HG03457 (cell line): ENCODE results near the gene POLA1.
A peak's percentile ranks its signal among the peaks of the same experiment; 100 is the strongest.

ENCODE experiments used
- ATAC-seq: cut with Tn5 transposase; IDR thresholded peaks from one replicate; pipeline ENCODE4 v1.9.1; 2021; ENCODE audit warnings: moderate number of reproducible peaks; ENCODE audit not compliant: unreplicated experiment

Gene POLA1

DNA sequence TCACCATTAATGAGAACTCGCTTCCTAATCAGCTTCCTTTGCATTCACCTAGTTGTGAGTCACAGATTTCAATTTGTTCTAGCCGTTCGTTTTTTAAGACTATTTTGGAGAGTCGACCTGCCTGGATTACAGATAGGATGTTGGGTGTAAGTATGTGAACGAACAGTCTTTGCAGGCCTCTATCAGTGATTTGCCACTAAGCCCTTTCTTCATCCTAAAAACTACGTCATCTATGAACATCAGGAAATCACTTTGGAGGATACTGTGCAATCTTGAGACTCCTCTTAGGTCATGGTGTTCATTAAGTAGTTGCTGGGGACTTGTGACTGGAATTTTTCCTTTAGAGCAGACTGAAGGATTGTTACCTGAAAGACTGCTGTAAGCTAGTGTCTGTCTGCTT lies 1.1 kb downstream of the POLA1 start:
- ATAC-seq = no peak

DNA sequence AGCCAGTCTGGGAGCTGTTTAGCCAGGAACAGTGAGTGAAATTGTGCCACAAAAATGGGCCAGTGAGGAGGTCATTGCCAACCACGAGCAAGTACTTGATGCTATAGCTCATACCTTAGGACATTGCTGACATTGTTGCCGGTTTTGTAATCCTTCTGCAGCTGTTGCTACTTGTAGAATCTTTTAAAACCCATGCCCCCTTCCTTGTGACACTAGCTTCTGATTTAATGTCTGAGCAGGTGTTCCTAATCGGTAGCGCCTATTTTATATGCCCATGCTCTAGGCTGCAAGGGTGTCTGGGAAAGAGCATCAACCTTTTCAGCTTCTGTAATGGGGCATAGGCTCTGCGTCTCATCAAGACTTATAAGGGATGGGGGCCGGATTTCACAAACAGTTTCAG lies 2.6 kb downstream of the POLA1 start:
- ATAC-seq = no peak

DNA sequence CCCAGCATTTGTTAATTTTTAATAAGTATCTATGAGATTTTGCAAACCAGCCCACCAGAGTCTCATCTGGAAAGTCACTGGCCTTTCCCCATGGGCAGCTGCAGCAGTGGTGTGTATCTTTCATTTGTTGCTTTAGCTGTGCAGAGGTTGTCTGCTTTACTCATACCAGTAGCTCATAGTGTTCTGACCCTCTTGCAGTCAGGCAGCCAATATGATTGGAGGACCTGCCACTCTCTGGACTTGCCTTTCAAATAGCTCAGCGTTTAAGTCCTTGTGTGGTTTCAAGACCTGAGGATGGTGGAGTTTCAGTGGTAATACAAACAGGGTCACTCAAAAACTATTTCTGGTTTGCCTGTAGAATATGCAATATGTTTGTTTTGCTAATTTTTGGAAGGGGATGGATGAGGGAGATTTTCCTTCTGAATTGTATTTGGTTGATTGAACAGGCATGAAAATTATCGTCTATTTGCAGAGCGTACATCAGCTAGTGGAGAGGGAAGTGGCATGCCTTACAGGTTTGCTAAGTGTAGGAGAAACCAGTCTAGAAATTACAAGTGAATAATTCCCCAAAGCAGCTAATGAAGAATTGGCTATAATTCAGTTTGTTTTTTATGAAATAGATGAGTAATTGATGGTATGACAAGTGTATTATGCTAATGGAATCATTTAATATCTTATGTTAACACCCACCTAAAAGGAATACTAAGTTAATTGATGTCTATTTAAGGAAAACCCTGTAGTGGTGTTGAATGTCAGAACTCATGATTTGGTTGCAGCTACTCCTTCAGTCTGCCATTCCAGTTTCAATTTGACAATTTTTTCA lies 8.9 kb downstream of the POLA1 start:
- ATAC-seq = peak; percentile 99

DNA sequence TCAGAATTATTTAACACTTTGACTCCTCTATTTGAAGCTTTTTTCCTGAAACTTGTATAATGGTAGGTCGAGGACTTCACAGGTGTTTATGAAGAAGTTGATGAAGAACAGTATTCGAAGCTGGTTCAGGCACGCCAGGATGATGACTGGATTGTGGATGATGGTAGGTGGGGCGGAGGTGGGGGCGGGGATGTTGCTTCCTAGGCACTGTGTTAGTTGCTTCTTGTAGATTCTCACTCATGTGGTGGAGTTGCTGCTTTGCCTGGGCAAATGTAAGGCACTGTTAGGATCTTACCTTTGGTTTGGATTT lies 9.4 kb downstream of the POLA1 start:
- ATAC-seq = no peak

DNA sequence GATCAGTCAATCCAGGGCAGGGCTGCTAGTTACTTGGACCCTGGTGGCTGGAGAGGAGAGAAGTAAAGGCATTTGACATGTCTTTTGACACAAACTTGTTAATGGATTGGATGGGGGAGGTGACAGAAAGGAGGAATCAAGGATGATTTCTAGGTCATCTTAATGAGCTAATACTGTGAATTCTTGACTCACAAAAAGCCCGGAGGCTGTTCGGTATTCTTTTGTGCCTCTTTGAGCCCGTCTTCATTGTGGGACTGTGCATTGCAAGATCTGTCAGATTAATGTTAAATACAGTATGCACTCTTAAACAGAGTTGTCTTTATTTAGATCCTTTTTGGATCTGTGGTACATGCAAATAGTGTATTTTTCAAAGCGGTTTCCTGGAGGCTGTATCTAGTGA lies 25.1 kb downstream of the POLA1 start:
- no peak for ATAC-seq

DNA sequence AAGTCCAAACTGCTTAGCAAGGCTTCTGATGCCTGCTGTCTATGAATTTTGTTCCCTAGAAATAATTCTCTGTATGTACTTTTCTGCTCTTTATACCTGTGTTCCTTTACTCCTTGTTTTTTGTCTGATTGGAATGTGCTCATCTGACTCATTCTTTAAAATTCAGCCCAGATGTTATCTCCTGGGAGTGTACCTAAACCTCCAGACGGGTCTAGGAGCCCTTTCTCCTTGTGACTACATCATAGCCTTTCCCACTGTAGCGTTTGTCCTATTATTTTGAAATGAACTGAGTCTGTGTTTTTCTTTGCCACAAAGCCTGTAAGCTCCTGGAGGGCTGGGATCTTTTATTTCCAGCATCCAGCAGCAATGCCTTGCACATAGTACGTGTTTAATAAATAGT lies 26.3 kb downstream of the POLA1 start:
- no peak for ATAC-seq

DNA sequence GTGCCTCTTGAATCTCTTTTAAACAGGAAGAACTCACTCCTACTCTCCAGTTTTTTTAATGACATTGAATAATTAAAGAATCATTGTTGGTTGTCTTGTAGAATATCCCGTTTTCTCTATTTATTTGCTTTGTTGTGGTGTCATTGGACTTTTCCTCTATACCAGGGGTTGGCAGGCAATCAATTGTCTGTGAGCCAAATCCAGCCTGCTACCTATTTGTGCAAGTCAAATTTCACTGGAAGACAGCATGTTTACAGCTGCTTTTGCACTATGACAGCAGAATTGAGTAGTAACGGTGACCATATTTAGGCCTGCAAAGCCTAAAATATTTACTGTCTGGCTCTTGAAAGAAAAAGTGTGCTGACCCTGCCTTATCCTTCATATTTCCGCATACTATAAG lies 34.8 kb downstream of the POLA1 start:
- no peak for ATAC-seq

DNA sequence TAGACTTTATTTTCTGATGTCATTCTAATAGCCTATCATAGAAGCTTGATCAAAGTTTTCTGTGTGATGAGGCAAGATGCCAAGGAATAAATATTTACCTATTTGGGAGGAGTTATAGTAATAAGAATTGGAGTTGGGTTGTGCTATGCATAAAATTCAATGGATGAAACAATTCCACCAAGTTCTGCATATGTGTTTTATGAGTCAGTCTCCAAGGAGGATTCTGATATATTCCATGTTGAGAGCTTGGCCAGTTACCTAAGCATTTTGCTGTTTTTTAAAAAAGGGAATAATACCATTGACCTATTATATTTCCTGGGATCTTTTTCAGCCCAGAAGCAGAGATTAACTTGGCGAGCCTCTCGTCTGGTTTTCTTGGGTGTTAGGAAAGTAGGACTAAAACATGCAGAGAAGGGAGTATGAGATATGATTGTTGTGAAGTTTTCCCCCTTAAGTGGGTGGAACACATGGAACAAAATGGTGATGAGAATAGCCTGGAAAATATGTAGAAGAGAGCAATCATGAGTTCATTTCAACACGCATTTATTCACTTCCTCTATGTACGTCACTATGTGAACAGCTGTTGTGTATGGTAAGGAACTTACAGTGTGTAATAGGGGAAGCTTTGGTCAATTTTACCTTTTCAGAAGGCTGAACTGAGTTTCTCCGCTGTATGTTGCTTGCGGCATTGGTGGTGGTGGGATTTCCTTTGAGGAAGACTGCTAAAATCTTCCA lies 39.2 kb downstream of the POLA1 start:
- no peak for ATAC-seq

DNA sequence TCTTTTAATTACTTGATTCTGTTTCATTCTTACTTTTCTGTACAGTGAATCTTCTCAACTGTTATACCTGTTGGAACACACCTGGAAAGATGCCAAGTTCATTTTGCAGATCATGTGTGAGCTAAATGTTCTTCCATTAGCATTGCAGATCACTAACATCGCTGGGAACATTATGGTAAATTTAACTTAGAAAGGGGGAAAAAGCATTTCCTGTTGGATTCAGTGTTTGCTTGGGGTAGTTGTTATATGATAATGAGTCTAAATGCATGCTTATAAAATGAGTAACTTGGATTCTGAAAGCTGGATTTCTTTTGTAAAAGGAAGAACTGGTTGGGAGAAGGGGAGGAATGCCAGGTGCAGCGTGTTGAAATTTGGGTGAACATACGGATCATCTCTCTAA lies 47.6 kb downstream of the POLA1 start:
- no peak for ATAC-seq

DNA sequence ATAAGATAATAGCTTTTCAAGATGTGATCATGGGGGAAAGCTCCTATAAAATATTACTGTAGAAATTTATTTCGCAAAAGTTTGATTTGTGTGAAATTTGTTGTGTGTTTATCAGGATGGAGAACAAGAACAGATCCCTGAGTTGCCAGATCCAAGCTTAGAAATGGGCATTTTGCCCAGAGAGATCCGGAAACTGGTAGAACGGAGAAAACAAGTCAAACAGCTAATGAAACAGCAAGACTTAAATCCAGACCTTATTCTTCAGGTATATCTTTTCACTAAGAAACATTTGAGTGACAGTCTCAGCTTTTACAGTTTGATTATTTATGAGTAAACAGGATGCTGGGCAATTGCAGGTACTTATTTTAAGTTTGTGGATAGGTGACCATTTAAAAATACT lies 54.5 kb downstream of the POLA1 start:
- ATAC-seq = no peak

DNA sequence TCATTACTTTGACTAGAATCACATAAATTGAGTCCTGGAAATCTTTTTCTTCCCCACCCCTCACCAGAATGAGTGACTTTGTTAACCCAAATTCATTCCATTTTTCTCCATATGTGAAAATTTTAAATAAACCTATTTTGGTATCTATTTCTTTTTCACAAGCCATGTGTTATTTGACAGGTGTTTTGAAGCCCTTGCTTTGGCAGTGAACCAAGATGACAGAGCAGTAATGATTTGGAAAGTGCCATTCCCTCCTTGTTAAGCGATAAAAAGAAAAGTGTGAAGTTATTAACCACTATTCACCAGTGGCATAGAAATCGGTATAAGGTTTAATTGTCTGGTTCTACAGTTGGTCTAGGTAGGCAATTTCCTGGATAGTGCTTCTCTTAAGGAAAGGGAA lies 66.1 kb downstream of the POLA1 start:
- no peak for ATAC-seq

DNA sequence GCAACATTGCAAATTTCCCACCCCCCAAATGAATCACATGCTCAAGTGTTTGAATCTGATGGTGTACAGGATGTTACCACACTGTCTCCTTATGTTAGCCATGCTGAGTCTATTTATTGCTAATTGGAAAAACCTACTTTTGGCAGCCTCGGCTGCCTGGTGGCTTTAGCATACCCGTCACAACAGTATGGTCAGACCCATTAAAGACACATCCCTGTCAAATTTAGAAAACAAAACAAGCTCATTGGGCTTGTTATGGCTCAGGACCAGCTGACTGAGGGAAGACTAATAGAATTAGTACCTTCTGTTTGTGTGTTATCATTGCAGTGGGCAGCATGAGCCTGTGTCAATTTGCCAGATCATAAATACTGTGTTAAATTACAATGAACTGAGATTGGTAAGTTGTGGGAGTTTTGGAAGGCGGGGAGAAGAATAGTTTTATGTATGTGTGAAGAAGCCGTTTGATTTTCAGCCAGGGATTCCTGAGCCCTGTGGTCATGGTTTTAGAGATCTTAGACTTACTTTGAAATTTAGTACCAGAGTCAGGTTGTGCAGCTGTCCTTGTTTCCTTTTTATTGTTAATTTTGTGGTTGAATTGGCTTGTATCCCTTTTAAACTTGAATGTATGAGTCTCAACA lies 66.8 kb downstream of the POLA1 start:
- no peak for ATAC-seq

DNA sequence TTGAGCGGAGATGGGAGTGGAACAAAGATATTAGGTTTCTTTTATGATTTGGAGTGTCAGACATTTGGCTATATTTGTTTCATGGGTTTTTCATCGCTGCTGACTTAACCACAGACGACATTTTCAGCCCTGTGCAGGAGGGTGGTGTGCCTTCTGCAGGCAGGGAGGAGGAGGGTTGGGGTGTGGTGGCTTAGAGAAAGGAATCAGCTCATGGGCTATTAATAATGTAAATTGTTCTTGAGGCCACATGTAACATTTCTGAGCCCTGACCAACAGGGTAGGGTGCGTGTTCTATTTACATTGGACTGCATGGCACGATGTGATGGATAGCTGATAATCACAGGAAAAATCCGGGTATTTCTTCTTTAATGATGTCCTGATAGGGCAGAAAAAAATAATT lies 67.6 kb downstream of the POLA1 start:
- ATAC-seq = no peak

DNA sequence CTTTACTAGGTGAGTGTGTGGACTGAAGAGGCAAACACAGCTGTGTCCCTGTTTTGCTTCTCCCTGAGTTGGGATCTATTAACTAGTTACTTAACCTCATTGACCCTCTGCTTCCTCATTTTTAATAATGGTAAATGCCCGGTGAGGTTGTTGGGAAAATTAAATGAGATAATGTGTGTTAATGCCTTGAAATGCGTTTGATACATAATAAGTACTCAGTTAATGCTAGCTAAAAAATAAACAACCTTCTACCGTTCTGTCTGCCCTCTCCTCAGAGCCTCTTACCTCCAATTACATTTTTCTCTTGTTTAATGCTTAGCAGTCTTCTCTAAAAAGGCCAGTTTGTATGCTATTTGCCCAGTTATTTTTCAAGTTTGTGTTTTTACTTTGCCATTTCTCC lies 70.3 kb downstream of the POLA1 start:
- ATAC-seq = no peak

DNA sequence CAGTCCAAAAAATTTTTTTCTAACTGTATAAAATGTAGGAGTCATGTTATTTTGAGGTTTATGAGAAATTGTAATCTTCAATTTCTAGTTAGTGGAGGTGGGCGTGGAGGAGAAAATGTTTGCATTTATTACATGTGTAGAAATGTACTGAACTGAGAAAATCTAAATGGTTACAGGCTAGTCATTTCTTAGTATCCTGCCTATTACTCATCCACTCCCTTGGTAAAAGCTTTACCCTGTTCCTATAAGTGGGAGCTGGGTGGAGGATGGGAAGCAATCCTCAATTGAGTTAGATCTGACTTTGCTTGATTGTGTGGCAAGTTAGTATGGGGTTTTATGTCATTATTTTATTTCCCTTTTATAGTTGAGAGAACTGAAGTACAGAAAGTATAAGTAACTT lies 73.8 kb downstream of the POLA1 start:
- no peak for ATAC-seq

DNA sequence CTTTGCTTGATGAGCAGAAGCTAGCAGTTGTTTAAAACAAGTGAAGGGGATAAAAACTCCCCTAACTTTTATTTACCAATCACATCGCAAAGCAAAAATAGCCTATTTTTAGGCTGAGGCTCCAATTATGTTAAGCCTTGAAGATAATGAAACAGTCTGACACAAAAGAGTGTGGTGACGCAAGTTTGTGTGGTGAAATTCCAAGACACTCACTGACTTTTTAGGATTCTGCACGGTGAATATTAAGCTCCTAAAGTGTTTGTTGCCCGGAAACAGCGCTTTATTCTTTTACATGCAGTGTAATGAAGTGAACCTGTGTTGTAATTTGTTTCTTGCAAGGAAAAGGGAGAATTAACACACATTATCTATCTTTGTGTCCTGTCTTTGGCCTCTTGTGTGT lies 74.8 kb downstream of the POLA1 start:
- no peak for ATAC-seq

DNA sequence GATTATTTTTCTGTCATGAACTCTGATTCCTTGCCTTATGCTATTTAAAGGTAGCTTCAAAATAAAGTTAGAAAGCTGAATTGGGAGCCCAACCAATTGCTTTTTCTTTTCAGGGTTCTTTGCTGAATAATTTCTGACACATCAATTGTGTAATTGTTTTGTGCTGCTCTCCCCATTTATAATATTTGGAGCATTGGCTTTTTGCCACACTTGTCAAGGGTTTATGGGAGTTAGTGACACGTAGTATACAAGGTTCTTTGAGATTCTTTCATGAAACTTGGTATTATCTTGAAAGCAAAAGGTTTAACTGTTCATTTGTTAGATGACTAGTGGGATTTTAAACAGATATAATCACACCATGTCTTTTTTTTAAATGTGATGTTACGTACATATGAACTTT lies 80.9 kb downstream of the POLA1 start:
- no peak for ATAC-seq

DNA sequence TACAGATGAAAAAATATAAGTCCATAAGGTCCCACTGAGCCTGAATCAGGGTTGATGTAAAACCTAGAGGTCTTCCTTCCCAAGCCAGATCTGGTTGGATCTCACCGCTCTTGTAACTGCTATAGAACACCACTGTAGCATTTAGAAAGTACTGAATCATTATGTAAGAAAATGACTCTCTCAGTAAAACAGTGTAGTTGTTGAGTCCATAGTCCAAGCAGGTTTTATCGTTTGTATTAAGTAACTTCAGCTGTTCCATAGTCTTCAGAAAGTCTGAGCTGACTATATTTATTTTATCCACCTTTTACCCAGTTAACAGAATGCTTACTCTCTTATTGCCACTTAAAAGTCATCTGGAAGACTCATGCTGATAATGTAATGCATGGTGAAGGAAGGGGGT lies 82.2 kb downstream of the POLA1 start:
- ATAC-seq = no peak

DNA sequence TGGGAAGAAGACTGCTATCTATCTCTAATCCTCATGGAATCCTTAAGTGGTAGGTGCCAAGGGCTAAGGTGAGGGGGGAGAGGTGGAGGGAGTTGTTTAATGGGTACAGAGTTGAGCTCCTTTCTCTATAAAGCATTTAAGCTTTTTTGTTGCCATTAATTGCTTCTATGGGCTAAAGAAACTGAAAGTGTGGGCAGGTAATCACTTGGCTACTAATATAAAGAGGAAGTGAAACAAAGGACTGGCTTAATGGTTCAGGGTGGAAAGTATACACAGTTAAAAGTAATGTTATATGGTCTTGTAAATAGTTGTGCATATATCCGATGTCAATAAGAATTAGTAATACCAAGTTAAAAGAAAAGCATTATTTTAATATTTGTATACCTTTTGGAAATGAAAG lies 83.9 kb downstream of the POLA1 start:
- ATAC-seq = peak; percentile 91

DNA sequence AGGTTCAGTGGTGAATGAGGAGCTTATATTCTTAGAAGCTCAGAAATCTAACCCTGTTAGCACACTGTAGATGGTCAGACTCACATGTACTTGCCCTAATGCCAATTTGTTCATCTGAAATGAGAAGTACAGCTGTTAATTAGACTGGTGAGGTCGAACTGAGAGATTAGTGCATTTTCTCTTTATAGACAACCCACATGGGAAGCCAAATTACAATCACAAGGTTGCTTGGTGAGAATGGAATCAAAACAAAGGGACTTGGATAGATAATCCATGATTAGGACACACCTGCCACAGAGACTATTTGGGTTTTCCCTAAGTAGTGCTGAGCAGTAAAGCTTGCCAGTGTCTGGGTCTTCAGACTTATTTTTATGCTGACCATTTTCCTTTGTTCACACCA lies 88.3 kb downstream of the POLA1 start:
- no peak for ATAC-seq

DNA sequence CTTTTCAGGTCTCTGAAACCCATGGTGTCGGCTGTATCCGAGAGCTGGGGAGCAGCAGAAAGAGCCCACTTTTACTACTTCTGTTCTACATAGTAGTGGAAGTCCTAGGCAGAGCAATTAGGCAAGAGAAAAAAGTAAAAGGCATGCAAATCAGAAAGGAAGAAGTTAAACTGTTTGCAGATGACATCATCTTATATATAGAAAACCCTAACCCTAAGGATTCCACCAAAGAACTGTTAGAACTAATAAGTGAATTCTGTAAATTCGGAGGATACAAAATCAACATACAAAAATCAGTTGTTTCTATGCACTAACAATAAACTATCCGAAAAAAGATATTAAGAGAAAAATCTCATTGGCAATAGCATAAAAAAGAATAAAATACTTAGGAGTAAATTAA lies 95.3 kb downstream of the POLA1 start:
- ATAC-seq = no peak

DNA sequence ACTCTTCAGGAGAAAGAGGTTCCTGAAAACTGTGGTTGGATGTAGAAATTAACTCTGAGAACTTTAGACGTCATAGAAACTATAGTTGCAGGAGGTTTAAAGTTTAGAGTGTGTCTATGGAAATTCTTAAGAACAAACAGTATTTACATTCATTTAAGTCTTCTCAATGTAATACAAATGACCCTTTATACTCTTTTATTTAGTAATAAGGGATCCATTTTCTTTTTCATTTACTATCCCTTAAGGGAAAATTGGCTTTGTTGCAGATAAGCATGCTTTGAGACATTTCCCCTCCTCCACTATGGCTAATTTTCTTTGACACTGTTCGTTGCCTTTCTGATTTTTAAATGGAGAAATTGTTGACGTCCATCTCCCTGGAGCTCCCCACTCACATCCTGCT lies 96.4 kb downstream of the POLA1 start:
- ATAC-seq = no peak
